Ovary (tissue), 9 donors: ENCODE data around the gene PARP9. TPM values are rescaled to one million over a fixed set of nuclear protein-coding genes. Genes with fewer than 3 reads are reported as not detected.

Experiments
- DNase-seq, 5 donors: peaks; one replicate each; pipeline ENCODE4 v3.0.0-alpha.2; 2019 to 2020
- H3K27ac ChIP-seq, 2 donors: fragments of 200-600 bp; one replicate each; pipeline versions ENCODE4 v1.5.1 to v1.8.0; 2019 to 2022
- H3K27me3 ChIP-seq: fragments of 200-600 bp; one replicate; pipeline ENCODE4 v1.8.0; 2022
- H3K36me3 ChIP-seq: fragments of 200-600 bp; sonication (generic); one replicate; pipeline ENCODE4 v1.5.1; 2019
- H3K4me1 ChIP-seq: one replicate; pipeline ENCODE4 v1.8.1; 2013; ENCODE audit warnings: mild to moderate bottlenecking, moderate library complexity; ENCODE audit not compliant: insufficient read depth
- H3K4me3 ChIP-seq: fragments of 200-600 bp; sonication (generic); one replicate; pipeline ENCODE4 v1.5.1; 2017
- H3K9me3 ChIP-seq, 2 donors: fragments of 200-600 bp in 1 of 2; sonication (generic) in 1 of 2; one replicate each; pipeline versions ENCODE4 v1.5.1 to v1.8.1; 2013 to 2019; ENCODE audit warnings: mild to moderate bottlenecking in 1 of 2, moderate library complexity in 1 of 2
- CTCF ChIP-seq, 3 donors: fragments of 450-650 bp in 2 of 3; fragments of 200-600 bp in 1 of 3; IDR thresholded peaks; one replicate each; pipeline versions ENCODE4 v1.5.1 to v1.8.0; 2016 to 2022; ENCODE audit warnings: antibody characterized with exemption in 3 of 3, mild to moderate bottlenecking in 1 of 3
- EP300 ChIP-seq: sonication (generic); formaldehyde crosslinking; IDR thresholded peaks from one replicate; pipeline ENCODE4 v1.6.1; 2017; ENCODE audit warnings: antibody characterized with exemption
- POLR2A ChIP-seq: fragments of 450-650 bp; IDR thresholded peaks from one replicate; pipeline ENCODE4 v1.6.1; 2017; ENCODE audit warnings: antibody characterized with exemption, mild to moderate bottlenecking, moderate library complexity
- WGBS, 3 donors: extraction: QIAGEN DNeasy Blood & Tissue Kit in 1 of 3; methylation state at CpG; one replicate each; pipeline versions ENCODE4 v1.1.5 to v1.1.7; 2013 to 2017; 5-methylcytosine and 5-hydroxymethylcytosine counted together
- intact Hi-C, 4 donors: fragments of 100-400 bp; cut with DNase I; formaldehyde crosslinking; loops; one replicate each; pipeline versions ENCODE4 v1.11.0 to v1.15.1; 2022 to 2023
- polyA plus RNA-seq, 2 donors: library from polyadenylated mRNA; stranded (reverse); fragments of 200-250 nt in 1 of 2; fragments of 350-450 nt in 1 of 2; fragmentation: Illumina TruSeq in 1 of 2; extraction: RNeasy Lipid Tissue Mini Kit (QIAGEN cat#74804) in 1 of 2; gene quantifications; one replicate each; pipeline ENCODE4 v1.2.3, GENCODE V29; 2013 to 2014
- total RNA-seq, 7 donors: library from RNA; depleted of rRNA in 2 of 7; stranded (reverse); fragments of >200 nt in 2 of 7; fragmentation: NEBNext Ultra II Directional in 3 of 7; extraction: Animal tissue kit (Norgen Biotek cat#: 25700) in 3 of 7; gene quantifications; one replicate each; pipeline versions ENCODE4 v1.1.0 to v1.2.4, GENCODE V29; 2016 to 2023
- donor health status: DM: no; HTN: no; CAD: no; lungs with moderate emphysema.
- donor health status: DM: no; HTN: no; CAD: no.
- donor health status: Bipolar disorder and iron deficiency.
- donor health status: DM: yes; HTN: yes; CAD: no.
- donor health status: DM: no; HTN: no; CAD: no.
- donor health status: DM: yes; HTN: yes; CAD: no.

The PARP9 gene
- total and polyA plus RNA-seq, 9 donors = 14.4 to 46.2 (median 23.0) TPM

- no peak overlapping the region for H3K4me3 ChIP-seq
- DNase-seq = no peak
- intact Hi-C loops = no loop called here
- H3K4me1 ChIP-seq = no peaks in the 10 kb centered on the region
- no peaks in the 10 kb centered on the region for H3K36me3 ChIP-seq
- TF ChIP-seq EP300 (no peak), POLR2A (no peak), CTCF (IDR thresholded peaks at IDR 0.05) (no peak)
- no peaks in the 10 kb centered on the region for H3K9me3 ChIP-seq
- H3K27me3 ChIP-seq = no peaks in the 10 kb centered on the region
- H3K27ac ChIP-seq = no peak overlapping the region
- 87 to 95% (median 91%) methylated on average over 3 of the region's 3 CpGs for WGBS, 3 donors
Observed at GRCh38 chr3:122580470-122580869, 16.4 kb upstream of the PARP9 start.

- H3K9me3 ChIP-seq = no peaks in the 10 kb centered on the region
Observed at GRCh38 chr3:122578069-122578740, 14.1 kb upstream of the PARP9 start.

GRCh38 chr3:122577409-122578031, 13.4 kb upstream of the PARP9 start, which contains the start of gene PARP15:
Gene PARP15, plus strand, starts transcription at chr3:122577650. Its CDS starts 18 bp downstream, at chr3:122577668.
- TF ChIP-seq CTCF (IDR thresholded peaks at IDR 0.05) (no peak), EP300 (no peak), POLR2A (no peak)
- Histone ChIP-seq H3K4me3 (peak within 1 kb of the TSS; percentile 46), H3K27me3 (no peaks in the 10 kb centered on the region), H3K9me3 (no peaks in the 10 kb centered on the region), H3K4me1 (no peaks in the 10 kb centered on the region), H3K36me3 (no peaks in the 10 kb centered on the region), H3K27ac (no peak within 1 kb of the TSS)
- DNase-seq = peak in 3 of 5 donors; percentile 22 to 43 (median 36)
- WGBS, 3 donors = 4 to 6% (median 4%) methylated on average over 40 of the region's 40 CpGs
- intact Hi-C loops = no loop called here

More at GRCh38 chr3:122578069-122578740, 14.1 kb upstream of the PARP9 start:
- TF ChIP-seq CTCF (IDR thresholded peaks at IDR 0.05) (no peak), POLR2A (no peak), EP300 (no peak)
- Histone ChIP-seq H3K27me3 (no peaks in the 10 kb centered on the region), H3K27ac (no peak overlapping the region), H3K4me1 (no peaks in the 10 kb centered on the region), H3K4me3 (peak overlapping the region; percentile 46), H3K36me3 (no peaks in the 10 kb centered on the region)
- intact Hi-C loops = no loop called here
- 47 to 51% (median 51%) methylated on average over 5 of the region's 5 CpGs for WGBS, 3 donors
- DNase-seq = no peak

GRCh38 chr3:122576174-122576940, 12.3 kb upstream of the PARP9 start:
- TF ChIP-seq EP300 (no peak), CTCF (IDR thresholded peaks at IDR 0.05) (no peak), POLR2A (no peak)
- no peaks in the 10 kb centered on the region for H3K27me3 ChIP-seq
- H3K4me3 ChIP-seq = no peak overlapping the region
- H3K9me3 ChIP-seq = no peaks in the 10 kb centered on the region
- H3K4me1 ChIP-seq = no peaks in the 10 kb centered on the region
- intact Hi-C loops = no loop called here
- DNase-seq = no peak
- 68 to 77% (median 69%) methylated on average over 8 of the region's 8 CpGs for WGBS, 3 donors
- H3K36me3 ChIP-seq = no peaks in the 10 kb centered on the region
- H3K27ac ChIP-seq = no peak overlapping the region
